ENCODE results near the gene APOM. TPM values are rescaled to one million over a fixed set of nuclear protein-coding genes. Genes with fewer than 3 reads are reported as not detected.

APOM gene
- total RNA-seq, 1 experiment from 2014 or later: 3.5 TPM

DNA sequence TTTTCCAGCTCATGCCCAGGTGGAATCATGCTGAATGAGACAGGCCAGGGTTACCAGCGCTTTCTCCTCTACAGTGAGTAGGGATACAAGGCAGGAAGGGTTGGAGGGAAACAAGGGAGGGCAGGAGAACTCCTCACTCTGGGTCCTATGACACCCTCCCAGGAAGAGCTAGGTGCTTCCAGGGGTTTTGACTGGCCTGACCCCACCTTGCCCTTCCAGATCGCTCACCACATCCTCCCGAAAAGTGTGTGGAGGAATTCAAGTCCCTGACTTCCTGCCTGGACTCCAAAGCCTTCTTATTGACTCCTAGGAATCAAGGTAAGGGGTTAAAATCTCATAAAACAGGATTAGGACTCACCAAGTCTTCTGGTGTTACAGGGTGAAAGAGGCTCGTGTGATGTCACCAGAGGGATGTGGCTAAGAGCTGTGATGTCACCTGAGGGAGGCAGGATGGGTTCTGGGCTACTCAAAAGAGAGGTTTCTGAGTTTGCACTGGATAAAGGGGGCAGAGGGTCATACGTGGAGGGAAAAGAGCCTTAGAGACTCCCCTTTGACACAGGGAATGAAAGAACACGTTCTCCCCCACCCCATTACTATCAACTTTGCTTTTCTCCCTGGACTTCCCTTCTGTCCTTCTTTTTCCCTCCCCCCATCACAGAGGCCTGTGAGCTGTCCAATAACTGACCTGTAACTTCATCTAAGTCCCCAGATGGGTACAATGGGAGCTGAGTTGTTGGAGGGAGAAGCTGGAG lies 1.9 kb downstream of the APOM start (continued):
- TF ChIP-seq, protein P1, sequence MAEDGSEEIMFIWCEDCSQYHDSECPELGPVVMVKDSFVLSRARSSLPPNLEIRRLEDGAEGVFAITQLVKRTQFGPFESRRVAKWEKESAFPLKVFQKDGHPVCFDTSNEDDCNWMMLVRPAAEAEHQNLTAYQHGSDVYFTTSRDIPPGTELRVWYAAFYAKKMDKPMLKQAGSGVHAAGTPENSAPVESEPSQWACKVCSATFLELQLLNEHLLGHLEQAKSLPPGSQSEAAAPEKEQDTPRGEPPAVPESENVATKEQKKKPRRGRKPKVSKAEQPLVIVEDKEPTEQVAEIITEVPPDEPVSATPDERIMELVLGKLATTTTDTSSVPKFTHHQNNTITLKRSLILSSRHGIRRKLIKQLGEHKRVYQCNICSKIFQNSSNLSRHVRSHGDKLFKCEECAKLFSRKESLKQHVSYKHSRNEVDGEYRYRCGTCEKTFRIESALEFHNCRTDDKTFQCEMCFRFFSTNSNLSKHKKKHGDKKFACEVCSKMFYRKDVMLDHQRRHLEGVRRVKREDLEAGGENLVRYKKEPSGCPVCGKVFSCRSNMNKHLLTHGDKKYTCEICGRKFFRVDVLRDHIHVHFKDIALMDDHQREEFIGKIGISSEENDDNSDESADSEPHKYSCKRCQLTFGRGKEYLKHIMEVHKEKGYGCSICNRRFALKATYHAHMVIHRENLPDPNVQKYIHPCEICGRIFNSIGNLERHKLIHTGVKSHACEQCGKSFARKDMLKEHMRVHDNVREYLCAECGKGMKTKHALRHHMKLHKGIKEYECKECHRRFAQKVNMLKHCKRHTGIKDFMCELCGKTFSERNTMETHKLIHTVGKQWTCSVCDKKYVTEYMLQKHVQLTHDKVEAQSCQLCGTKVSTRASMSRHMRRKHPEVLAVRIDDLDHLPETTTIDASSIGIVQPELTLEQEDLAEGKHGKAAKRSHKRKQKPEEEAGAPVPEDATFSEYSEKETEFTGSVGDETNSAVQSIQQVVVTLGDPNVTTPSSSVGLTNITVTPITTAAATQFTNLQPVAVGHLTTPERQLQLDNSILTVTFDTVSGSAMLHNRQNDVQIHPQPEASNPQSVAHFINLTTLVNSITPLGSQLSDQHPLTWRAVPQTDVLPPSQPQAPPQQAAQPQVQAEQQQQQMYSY (CRISPR knock-in tag; IDR thresholded peaks at IDR 0.05): no peak

DNA sequence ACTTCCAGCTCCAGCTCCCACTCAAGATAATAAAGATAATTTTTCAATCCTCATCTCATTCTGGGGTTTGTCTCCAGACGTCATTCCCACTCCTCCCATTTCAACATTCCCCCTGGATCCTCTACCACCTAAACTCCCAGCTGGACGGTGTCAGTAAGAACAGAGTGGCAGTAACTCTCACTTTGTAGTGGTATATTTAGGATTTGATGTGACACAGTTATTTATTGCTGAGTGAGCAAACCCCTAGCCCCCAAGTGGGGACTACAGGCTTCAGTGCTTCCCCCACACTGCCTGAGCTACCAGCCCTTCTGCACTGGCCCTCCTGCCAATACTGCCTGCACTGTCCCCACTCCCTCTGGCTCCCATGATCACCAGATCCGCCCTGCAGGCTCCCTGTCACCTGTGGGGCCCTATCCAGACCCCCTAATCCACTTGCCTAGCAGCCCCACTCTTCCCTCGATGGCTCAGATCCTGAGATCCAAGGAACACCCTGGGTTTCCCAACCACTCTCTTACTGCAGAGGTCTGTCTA lies 2.5 kb downstream of the APOM start:
- no peak for ATAC-seq
- POLR2A ChIA-PET: no interaction called here
- no peak overlapping the region; the same call in 1 of the 2 replicates for H3K27ac Mint-ChIP-seq
- TF ChIP-seq ETV6 (CRISPR knock-in tag; IDR thresholded peaks at IDR 0.05) (no peak), PRRX2 (CRISPR knock-in tag; IDR thresholded peaks at IDR 0.05) (no peak), IRF2 (CRISPR knock-in tag; IDR thresholded peaks at IDR 0.05; ENCODE audit: borderline replicate concordance, low read depth) (no peak), EMX1 (CRISPR knock-in tag; IDR thresholded peaks at IDR 0.05) (no peak), ZNF416 (CRISPR knock-in tag; IDR thresholded peaks at IDR 0.05) (no peak), FOXK1 (CRISPR knock-in tag; IDR thresholded peaks at IDR 0.05) (no peak), TEAD4 (CRISPR knock-in tag; IDR thresholded peaks at IDR 0.05) (no peak), NR3C1 (CRISPR knock-in tag; conservative IDR thresholded peaks at IDR 0.05; ENCODE audit: low read depth) (no peak), NR1H2 (CRISPR knock-in tag; IDR thresholded peaks at IDR 0.05) (no peak)
- TF ChIP-seq, protein P2, sequence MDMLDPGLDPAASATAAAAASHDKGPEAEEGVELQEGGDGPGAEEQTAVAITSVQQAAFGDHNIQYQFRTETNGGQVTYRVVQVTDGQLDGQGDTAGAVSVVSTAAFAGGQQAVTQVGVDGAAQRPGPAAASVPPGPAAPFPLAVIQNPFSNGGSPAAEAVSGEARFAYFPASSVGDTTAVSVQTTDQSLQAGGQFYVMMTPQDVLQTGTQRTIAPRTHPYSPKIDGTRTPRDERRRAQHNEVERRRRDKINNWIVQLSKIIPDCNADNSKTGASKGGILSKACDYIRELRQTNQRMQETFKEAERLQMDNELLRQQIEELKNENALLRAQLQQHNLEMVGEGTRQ (CRISPR knock-in tag; IDR thresholded peaks at IDR 0.05): no peak
- TF ChIP-seq, protein P3, sequence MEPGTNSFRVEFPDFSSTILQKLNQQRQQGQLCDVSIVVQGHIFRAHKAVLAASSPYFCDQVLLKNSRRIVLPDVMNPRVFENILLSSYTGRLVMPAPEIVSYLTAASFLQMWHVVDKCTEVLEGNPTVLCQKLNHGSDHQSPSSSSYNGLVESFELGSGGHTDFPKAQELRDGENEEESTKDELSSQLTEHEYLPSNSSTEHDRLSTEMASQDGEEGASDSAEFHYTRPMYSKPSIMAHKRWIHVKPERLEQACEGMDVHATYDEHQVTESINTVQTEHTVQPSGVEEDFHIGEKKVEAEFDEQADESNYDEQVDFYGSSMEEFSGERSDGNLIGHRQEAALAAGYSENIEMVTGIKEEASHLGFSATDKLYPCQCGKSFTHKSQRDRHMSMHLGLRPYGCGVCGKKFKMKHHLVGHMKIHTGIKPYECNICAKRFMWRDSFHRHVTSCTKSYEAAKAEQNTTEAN (CRISPR knock-in tag; IDR thresholded peaks at IDR 0.05): no peak
- TF ChIP-seq, protein P4, sequence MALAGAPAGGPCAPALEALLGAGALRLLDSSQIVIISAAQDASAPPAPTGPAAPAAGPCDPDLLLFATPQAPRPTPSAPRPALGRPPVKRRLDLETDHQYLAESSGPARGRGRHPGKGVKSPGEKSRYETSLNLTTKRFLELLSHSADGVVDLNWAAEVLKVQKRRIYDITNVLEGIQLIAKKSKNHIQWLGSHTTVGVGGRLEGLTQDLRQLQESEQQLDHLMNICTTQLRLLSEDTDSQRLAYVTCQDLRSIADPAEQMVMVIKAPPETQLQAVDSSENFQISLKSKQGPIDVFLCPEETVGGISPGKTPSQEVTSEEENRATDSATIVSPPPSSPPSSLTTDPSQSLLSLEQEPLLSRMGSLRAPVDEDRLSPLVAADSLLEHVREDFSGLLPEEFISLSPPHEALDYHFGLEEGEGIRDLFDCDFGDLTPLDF (CRISPR knock-in tag; IDR thresholded peaks at IDR 0.05): no peak
- TF ChIP-seq, protein P5, sequence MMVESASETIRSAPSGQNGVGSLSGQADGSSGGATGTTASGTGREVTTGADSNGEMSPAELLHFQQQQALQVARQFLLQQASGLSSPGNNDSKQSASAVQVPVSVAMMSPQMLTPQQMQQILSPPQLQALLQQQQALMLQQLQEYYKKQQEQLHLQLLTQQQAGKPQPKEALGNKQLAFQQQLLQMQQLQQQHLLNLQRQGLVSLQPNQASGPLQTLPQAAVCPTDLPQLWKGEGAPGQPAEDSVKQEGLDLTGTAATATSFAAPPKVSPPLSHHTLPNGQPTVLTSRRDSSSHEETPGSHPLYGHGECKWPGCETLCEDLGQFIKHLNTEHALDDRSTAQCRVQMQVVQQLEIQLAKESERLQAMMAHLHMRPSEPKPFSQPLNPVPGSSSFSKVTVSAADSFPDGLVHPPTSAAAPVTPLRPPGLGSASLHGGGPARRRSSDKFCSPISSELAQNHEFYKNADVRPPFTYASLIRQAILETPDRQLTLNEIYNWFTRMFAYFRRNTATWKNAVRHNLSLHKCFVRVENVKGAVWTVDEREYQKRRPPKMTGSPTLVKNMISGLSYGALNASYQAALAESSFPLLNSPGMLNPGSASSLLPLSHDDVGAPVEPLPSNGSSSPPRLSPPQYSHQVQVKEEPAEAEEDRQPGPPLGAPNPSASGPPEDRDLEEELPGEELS (CRISPR knock-in tag; IDR thresholded peaks at IDR 0.05): no peak
- TF ChIP-seq, protein P6, sequence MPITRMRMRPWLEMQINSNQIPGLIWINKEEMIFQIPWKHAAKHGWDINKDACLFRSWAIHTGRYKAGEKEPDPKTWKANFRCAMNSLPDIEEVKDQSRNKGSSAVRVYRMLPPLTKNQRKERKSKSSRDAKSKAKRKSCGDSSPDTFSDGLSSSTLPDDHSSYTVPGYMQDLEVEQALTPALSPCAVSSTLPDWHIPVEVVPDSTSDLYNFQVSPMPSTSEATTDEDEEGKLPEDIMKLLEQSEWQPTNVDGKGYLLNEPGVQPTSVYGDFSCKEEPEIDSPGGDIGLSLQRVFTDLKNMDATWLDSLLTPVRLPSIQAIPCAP (CRISPR knock-in tag; IDR thresholded peaks at IDR 0.05): no peak
- TF ChIP-seq, protein P7, sequence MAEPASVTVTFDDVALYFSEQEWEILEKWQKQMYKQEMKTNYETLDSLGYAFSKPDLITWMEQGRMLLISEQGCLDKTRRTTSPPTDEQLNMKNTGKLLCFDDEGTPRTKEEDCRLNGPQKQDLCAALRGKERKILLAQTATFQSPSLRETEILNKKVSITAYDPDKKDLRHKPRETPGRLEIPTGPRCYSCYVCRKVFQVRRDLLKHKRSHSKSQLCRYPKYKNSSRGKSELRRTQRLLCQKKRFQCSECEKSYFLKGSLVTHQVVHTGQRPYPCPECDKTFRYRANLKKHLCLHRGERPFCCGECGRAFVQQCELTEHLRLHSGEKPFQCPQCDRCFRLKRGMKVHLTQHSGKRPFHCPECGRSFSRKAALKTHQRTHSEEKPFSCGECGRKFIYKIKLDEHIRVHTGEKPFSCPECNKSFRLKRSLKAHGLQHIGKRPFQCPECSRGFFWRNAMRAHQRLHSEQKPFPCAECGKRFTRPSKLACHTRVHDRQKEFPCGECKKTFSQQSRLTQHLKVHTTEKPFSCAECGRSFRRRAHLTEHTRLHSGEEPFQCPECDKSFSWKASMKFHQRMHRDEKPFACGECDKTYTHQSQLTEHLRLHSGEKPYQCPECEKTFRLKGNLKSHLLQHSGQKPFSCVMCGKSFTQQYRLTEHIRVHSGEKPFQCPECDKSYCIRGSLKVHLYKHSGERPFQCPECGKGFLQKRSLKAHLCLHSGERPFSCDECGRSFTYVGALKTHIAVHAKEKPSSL (CRISPR knock-in tag; conservative IDR thresholded peaks at IDR 0.05): no peak
- TF ChIP-seq, protein P8, sequence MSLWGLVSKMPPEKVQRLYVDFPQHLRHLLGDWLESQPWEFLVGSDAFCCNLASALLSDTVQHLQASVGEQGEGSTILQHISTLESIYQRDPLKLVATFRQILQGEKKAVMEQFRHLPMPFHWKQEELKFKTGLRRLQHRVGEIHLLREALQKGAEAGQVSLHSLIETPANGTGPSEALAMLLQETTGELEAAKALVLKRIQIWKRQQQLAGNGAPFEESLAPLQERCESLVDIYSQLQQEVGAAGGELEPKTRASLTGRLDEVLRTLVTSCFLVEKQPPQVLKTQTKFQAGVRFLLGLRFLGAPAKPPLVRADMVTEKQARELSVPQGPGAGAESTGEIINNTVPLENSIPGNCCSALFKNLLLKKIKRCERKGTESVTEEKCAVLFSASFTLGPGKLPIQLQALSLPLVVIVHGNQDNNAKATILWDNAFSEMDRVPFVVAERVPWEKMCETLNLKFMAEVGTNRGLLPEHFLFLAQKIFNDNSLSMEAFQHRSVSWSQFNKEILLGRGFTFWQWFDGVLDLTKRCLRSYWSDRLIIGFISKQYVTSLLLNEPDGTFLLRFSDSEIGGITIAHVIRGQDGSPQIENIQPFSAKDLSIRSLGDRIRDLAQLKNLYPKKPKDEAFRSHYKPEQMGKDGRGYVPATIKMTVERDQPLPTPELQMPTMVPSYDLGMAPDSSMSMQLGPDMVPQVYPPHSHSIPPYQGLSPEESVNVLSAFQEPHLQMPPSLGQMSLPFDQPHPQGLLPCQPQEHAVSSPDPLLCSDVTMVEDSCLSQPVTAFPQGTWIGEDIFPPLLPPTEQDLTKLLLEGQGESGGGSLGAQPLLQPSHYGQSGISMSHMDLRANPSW (CRISPR knock-in tag; conservative IDR thresholded peaks at IDR 0.05; ENCODE audit: low read depth): no peak
- TF ChIP-seq, protein P9, sequence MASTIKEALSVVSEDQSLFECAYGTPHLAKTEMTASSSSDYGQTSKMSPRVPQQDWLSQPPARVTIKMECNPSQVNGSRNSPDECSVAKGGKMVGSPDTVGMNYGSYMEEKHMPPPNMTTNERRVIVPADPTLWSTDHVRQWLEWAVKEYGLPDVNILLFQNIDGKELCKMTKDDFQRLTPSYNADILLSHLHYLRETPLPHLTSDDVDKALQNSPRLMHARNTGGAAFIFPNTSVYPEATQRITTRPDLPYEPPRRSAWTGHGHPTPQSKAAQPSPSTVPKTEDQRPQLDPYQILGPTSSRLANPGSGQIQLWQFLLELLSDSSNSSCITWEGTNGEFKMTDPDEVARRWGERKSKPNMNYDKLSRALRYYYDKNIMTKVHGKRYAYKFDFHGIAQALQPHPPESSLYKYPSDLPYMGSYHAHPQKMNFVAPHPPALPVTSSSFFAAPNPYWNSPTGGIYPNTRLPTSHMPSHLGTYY (CRISPR knock-in tag; IDR thresholded peaks at IDR 0.05): no peak

More for the DNA sequence above, 2.5 kb downstream of the APOM start:
- no peaks in the 10 kb centered on the region for H3K27me3 Mint-ChIP-seq (ENCODE audit: low read depth)
- no peaks in the 10 kb centered on the region for H3K9me3 Mint-ChIP-seq
- H3K36me3 Mint-ChIP-seq: peaks cover 15% of the 10 kb centered on the region
- CTCF ChIA-PET: interaction anchor here (1.1 kb wide), 1 partner anchor 112 kb away, joined by 3 read pairs; the partner anchor contains the start of gene ATP6V1G2
- no peak overlapping the region; the same call in 1 of the 2 replicates for H3K4me3 Mint-ChIP-seq
- H3K4me1 Mint-ChIP-seq: peaks cover 21% of the 10 kb centered on the region
- no peak for DNase-seq (ENCODE audit: low spot score)
